T-helper 2 cell (primary cell): Measurements from ENCODE around the gene PODXL.
"Not testable (repeated sequence)": the region's sequence is repeated elsewhere in the genome, so short reads cannot be mapped to it uniquely, and the experiment has no call there.

Source experiments
- DNase-seq, 5 experiments: peaks; one replicate each; pipeline versions ENCODE4 v3.0.0 to v3.0.0-alpha.2; 2012 to 2022

PODXL gene

DNA sequence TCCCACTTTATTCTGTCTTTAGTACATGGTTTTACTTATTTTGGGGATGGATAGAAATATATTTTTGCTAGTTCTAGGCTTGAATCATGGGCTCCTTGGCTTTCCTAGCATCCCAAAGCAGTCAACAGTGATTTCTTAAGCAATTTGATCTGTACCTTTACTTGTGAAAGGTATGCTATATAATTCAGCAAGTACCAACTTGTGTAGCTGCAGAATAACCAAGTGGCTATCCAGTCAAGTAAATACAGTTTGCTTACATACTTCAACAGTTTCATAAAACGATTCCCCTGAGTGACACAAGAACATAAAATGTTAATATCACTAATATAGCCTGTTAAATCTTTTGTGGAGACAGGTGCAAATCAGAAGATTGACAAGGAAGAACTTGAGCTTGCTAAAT is 67.2 kb downstream of the PODXL start:
- DNase-seq = no peak

DNA sequence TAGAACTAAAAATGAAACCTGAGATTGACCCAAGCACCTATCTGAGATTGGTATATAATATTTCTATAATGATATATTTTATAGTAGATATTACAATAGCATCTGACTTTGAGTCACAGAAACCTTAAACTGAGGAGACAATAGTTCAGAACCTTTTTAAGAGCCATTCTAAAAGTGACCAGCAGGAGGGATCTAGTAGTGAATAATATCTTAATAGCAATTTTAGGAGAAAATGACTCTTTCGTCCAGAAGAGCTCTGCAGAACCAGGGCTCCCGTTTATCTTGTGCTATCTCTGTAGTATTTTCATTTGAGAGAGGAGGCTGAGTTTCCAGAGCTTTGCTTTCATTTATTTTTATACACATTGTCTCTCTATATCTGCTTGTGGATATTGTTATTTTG is 68.1 kb downstream of the PODXL start:
- no peak for DNase-seq

DNA sequence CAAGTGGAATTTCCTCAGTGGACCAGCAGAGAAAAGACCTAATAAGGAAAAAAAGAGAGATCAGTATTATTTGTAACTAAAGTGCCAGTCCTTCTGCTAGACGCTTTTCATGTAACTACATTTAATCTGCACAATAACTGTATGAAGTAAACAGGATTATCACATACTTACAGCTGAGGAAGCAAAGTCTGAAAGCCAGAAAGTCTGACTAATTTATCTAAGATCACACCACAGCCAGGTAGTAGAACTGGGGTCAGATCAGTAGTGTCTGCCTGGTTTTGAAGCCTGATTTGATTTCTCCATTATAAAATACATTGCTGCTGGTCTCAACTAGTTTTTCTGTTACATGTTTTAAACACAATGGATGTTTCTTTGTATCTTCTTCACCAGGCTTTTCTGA is 69.2 kb downstream of the PODXL start:
- DNase-seq = peak in 1 of 5 experiments; percentile 31

DNA sequence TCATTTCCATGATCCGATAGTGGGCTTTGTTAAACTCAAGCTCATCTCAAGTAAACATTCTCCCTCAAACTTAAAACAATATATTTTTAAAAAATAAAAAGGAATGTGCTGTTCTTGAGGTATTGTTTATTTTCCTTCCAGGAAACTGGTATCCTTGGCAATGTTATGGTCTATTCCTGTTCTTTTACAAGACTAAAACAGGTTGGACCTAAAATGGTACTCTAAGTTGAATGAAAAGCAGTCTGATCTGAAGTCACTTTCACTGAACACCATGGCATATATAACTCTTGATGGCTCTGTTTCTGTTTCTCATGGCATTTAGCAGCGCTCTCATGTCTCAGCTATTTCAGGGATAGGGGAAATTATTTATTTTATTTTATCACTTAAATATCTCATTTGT is 70.1 kb downstream of the PODXL start:
- no peak for DNase-seq

DNA sequence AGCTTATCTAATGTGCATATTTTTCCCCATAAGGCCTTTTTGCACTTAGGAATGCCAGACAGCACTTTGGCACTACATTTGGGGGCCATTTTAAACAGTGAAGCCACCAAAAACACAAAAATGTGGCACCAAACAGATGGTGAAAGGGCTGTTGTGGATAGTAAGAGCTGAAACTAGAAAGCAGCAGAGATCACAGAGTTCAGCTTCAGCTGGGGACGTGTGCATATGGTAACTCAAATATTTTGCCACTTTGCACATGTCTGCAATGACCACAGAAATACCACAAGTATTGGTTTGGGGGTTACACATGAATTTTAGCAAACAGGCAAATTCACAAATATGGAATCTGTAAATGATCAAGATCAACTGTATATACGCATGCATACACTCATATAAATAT is 72.8 kb downstream of the PODXL start:
- DNase-seq = no peak

DNA sequence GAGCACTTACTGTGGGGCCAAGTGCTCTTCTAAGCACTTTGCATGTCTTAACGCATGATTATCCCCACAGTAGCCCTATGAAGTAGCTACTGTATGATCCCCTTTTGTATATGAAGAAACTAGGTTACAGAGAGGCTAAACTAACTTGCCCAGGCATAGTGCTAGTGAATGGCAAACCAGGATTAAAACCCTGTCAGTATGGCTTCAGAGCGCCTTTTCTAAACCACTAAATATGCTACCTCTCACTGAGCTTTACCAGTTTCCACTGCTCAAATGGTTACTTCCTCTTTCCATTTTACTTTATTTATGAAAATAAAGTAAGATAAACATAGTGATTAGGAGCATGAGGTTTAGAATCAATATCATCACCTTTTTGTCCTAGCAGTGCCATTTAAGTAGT is 73.6 kb downstream of the PODXL start:
- no peak for DNase-seq

DNA sequence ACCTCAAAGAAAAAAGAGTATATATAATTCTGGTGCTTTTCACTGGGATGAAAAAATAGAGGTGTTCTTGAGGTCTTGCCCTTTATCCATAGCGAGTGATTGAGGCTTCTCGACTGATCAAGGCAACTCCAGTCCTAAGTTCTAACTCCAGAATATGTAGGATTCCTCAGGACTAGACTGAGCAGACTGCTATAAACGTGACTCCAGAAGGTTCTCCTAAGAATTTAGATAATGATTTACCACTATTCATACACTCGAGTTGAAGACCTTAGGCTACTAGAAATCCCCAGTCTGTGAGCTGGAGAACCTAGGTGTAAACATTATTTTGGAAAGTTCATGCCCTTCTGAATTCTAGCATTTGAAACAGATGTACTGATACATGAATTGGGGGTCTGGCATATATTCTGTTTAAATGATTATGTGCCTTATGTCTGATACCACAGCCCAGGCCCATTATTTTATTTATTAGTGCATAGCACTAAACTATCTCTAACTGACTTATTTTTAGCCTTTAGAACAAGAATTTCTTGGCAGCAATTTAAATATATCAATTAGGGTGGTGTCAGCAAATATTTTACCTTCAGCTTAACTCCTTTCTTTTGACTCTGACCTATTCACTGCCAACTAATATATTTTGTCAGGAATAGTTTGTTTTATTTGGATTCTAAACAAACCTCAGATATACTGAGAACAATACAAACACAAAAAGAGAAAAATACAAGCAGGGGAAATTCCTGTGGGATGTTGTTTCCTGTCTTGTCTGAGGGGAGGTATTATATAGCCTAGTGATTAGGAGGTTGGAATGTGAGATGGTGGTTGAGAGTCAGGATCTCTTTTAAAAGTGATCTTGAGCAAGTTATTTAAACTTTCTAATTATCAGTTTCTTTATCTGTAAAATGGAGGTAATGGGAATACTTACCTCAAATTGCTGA is 75.8 kb downstream of the PODXL start:
- DNase-seq = no peak

DNA sequence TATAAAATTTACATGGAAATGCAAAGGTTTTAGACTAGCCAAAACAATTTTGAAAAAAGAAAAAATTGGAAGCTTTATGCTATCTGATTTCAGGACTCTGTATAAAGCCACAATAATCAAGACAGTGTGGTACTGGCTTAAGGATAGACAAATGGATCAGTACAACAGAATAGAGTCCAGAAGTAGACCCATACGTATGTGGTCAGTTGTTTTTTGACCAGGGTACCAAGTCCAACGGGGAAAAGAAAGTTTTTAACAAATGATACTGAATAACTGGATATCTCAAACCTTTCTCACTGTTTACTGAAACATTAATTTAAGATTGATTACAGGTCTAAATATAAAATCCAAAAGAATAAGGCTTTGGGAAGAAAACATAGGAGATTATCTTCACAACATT is 79.7 kb downstream of the PODXL start:
- no peak for DNase-seq

DNA sequence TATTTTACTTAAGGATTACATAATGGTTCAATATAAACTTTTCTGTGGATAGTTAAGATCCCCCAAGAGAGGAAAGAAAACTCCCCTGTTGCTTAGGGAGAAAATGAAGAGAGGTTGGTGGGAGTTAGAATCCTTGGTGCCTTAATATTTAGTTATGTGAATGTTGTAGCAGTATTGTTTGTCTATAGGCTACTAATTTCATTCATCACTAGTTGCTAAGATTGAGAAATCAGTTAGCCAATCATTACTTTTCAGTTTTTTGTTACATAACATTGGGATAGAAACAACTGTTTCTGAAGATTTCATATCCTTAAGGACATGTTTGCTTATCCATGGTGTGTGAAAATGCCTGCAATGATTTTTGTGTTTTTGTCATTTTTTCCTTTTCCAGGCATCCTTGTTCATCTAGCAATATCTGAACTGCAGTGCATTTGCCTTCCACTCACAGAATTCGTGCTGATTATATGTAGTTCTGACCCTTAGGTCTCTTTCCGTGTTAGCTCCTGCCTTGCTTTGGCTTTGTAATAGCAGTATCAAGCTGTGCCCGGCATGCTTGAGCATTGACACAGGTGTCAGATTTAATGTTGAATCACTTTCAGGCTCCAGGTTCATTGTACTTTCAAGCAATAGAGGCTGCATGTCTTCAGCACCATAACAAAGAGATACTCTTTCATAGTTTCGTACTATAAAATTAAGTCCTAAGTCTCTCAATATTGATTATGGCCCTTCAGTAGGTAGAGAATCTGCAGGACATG is 85.0 kb downstream of the PODXL start:
- DNase-seq = no peak

DNA sequence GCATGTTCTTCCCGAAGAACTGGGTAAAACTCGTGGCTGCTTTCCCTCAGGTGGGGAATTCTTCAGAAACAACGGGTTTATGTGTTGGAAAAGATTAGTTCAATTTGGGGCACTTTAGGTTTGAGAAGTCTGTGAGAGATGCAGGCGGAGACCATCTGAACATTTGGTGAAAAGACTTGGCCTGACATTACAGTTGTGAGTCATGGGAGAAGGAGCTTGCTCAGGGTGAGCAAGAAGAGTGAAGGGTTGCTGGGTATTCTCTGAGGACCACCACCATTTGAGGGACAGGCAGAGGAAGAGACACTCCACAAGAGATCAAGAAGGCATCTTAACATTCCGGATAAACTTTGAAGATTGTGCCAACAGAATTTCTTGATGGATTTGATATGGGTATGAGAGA is 88.6 kb downstream of the PODXL start:
- no peak for DNase-seq

DNA sequence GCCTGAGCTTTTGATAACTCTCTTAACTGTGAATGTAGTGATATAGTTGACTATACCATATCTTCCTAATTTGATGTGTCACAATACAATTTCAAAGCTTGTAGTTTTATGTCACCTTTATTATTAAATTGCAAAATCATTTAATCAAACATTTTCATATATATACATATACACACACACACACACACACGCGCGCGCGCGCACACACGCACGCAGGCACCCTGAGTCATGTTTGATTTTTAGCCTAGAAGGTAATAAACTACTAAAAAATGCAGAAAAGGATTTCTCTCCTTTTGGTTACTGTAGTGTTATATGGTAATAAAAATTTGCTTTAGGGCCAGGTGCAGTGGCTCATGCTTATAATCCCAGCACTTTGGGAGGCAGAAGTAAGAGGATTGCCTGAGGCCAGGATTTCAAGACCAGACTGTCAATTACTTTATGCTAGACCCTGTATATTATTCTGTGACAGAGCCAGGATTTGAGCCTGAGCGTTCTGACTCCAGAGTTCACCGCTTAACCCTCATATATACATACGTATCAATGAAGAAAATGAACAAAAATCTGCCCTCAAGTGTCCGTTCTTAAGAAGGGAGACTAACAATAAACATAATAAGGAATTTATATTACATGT is 89.6 kb downstream of the PODXL start:
- no peak for DNase-seq

DNA sequence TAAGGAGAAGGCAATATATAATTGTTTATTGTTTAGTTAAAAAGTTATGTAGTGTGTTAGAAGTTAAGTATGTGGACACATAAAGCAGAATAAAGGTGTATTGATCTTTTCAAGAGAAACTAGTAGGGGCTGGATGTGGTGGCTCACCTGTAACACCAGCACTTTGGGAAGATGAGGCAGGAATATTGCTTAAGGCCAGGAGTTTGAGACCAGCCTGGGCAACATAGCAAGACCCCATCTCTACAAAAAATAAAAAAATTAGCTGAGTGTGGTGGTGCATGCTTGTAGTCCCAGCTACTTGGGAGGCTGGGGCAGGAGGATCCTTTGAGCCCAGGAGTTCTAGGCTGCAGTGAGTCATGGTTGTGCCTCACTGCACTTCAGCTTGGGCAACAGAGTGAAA is 93.7 kb downstream of the PODXL start:
- not testable (repeated sequence) for DNase-seq

DNA sequence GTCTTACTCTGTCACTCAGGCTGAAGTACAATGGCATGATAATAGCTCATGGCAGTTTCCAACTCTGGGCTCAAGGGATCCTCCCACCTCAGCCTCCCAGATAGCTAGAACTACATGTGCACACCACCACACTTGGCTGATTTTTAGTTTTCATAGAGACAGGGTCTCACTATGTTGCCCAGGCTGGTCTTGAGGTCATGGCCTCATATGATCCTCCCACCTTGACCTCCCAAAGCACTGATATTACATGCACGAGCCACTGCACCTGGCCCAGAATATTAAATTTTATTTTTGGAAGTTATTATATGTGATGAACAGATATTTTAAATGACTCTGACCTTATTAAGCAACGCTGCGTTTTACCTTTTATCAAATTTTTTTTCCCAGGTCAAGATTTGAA is 94.4 kb downstream of the PODXL start:
- no peak for DNase-seq

DNA sequence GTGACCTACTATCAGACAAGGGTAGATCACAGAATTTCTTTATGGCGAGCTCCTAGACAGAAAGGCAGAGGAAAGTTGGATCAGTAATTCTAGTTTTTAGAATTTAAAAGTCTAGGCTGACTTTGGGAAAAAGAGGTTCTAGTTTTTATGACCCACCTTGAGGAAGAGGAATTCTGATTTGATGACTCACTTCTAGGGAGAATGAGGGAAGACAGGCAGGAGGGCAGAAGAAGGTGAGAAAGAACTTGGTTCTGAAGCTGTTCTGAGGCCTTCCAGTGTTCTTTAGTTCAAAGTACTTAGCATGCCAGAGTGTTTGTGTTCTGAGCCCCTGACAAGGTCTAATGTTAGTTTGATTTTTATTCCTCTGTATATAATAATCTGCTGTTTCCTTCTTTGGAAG is 97.2 kb downstream of the PODXL start:
- no peak for DNase-seq

DNA sequence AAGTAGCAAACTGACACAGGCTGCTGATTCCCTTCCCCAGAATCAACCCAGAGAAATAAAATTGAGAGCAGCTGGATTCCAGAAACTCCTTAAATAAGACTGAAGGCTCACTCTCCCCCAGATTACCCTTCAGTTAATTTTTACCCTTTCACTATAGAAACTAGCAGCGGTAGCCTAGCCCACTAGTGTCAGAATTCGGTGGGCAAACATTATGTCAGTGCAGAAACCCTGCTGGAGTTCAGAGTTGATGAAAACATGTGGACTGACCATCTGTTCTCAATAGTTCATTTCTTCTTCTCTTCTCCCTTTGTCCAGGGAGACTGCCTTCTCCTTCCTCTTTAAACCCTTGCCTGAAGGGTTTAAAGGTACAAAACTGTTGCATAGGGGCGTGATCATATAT is 100.1 kb downstream of the PODXL start:
- DNase-seq = no peak

DNA sequence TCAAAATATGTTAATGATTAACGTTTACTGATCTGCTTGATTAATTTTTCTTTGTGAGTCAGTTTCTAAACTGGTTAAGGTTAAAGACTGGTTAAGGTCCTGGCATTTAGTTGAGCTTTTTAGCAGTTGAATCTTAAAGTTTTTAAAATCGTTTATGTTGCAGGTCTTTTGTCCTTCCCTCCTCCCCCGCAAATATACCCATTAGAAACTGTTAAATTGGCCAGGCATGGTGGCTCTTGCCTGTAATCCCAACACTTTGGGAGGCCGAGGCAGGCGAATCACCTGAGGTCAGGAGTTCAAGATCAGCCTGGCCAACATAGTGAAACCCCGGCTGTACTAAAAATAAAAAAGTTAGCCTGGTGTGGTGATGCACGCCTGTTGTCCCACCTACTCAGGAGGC is 100.9 kb downstream of the PODXL start:
- no peak for DNase-seq

DNA sequence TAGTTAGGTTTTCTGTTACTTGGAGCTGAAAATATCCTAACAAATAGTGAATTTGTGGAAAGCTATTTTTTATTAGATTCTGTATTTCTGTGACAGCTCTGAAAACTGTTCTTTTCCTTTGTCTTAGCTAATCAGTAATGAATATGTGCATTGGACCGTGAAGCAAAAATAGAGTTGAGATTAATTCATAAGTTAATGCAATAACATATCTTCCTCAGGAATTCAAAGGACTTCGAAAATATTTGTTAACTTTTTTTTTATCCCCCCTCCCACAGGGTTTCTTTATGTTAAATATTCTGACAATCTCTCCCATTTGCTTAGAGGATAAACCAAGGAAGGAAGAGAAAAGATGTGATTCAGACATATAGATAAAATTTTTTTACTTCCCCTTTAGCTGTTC is 101.4 kb downstream of the PODXL start:
- no peak for DNase-seq

DNA sequence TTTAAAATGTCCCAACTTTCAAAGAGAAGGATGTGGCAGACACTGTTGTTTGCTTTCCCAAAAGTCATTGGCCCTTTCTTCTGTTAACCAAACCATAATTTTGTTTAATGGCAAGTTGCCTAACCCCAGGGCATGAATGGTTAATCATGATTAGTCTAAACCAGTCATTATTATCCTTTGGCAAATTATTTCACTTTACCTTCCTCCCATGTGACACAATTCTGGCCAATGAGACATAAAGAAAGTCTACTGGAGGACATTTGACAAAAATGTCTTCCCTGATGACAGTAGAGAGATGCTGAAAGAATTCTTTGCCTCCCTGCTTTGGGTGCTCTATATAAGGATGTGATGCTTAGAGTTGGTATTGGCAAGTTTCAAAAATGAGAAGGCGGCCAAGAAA is 101.9 kb downstream of the PODXL start:
- DNase-seq = no peak
